HFFc6 (cell line): ENCODE data around the gene C5AR2. TPM values are rescaled to one million over a fixed set of nuclear protein-coding genes. Genes with fewer than 3 reads are reported as not detected.
"Not testable (repeated sequence)": the region's sequence is repeated elsewhere in the genome, so short reads cannot be mapped to it uniquely, and the experiment has no call there.

ENCODE experiments used
- DNase-seq: peaks from one replicate; pipeline ENCODE4 v3.0.0-alpha.2; 2018
- H3K27ac Mint-ChIP-seq: 2 replicates; pipeline ENCODE4 v1.8.0; 2020; ENCODE audit warnings: mild to moderate bottlenecking, mixed read lengths
- H3K27me3 Mint-ChIP-seq: 2 replicates; pipeline ENCODE4 v1.8.0; 2021; ENCODE audit warnings: mild to moderate bottlenecking, moderate library complexity, mixed read lengths; ENCODE audit not compliant: insufficient read depth
- H3K36me3 Mint-ChIP-seq: 2 replicates; pipeline ENCODE4 v1.8.0; 2021; ENCODE audit warnings: low read depth, mixed read lengths
- H3K4me1 Mint-ChIP-seq: 2 replicates; pipeline ENCODE4 v1.8.0; 2020; ENCODE audit warnings: low read depth, mixed read lengths
- H3K4me3 Mint-ChIP-seq: 2 replicates; pipeline ENCODE4 v1.8.0; 2020; ENCODE audit warnings: mild to moderate bottlenecking, moderate library complexity, mixed read lengths
- H3K9me3 Mint-ChIP-seq: 2 replicates; pipeline ENCODE4 v1.8.0; 2020; ENCODE audit warnings: mild to moderate bottlenecking, mixed read lengths
- long read RNA-seq: library from polyadenylated mRNA; unstranded; transcript quantifications from one replicate; pipeline ENCODE4 v2.0.0, GENCODE V29; 2019
- total RNA-seq, 6 experiments: library from RNA; stranded (reverse); fragmentation: NEBNext Ultra II Directional; extraction: Animal tissue kit (Norgen Biotek cat#: 25700); gene quantifications; 2 replicates in 1 of 6; 3 replicates in 5 of 6; pipeline ENCODE4 v1.2.3, GENCODE V29; 2021
- TF ChIP-seq, protein P1 (sequence below): fragments of 200-600 bp; sonication (generic); IDR thresholded peaks from 2 replicates; pipeline ENCODE4 v1.5.0; 2021; ENCODE audit warnings: antibody characterized with exemption, mild to moderate bottlenecking

C5AR2 gene
- under 1 TPM in 4 of 6 experiments, not detected in 2; 0.03 to 0.14 (median 0.05) TPM for total RNA-seq
- long read RNA-seq, result 0 reads

- Mint-ChIP-seq H3K27ac (peak within 1 kb of the TSS; percentile 22; the same call in 1 of the 2 replicates), H3K9me3 (no peaks in the 10 kb centered on the region), H3K36me3 (no peaks in the 10 kb centered on the region), H3K4me3 (peak within 1 kb of the TSS; percentile 24; the same call in 1 of the 2 replicates), H3K4me1 (peaks cover 27% of the 10 kb centered on the region), H3K27me3 (peaks cover 13% of the 10 kb centered on the region)
- DNase-seq, result no peak
- TF ChIP-seq, protein P1, sequence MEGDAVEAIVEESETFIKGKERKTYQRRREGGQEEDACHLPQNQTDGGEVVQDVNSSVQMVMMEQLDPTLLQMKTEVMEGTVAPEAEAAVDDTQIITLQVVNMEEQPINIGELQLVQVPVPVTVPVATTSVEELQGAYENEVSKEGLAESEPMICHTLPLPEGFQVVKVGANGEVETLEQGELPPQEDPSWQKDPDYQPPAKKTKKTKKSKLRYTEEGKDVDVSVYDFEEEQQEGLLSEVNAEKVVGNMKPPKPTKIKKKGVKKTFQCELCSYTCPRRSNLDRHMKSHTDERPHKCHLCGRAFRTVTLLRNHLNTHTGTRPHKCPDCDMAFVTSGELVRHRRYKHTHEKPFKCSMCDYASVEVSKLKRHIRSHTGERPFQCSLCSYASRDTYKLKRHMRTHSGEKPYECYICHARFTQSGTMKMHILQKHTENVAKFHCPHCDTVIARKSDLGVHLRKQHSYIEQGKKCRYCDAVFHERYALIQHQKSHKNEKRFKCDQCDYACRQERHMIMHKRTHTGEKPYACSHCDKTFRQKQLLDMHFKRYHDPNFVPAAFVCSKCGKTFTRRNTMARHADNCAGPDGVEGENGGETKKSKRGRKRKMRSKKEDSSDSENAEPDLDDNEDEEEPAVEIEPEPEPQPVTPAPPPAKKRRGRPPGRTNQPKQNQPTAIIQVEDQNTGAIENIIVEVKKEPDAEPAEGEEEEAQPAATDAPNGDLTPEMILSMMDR, result no peak
These were observed at the start of gene C5AR2 for GRCh38 chr19:47331931-47332547. Gene C5AR2, plus strand, starts transcription at chr19:47332175. Its CDS starts 8,625 bp downstream, at chr19:47340800.

DNA sequence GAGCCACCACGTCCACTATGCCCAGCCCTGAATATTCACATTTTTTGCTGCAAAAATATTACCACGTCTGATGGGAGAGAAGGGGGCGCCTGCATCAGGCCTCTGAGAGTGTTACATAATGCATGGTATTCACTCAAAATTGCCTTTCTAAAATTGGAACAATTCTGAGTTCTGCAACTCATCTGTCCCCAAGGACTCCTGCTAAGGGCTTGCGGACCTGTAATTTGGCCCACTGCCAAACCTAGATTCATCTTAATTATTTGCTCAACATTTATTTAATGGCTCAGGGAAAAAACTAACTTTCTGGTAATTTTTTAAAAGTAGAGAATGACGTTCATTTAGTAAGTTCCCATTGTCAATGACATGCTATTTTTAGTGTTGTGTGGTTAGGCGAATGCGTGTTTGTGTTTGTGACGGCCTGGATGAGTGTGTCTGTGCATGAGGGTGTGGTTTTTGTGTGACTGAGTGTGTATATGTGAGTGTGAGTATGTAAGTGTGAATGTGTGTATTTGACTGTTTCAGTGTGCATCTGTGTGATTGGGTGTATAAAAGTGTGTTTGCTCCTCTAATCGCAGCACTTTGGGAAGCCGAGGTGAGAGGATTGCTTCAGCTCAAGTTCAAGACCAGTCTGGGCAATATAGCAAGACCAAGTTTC is 48.4 kb upstream of the C5AR2 start:
- no peaks in the 10 kb centered on the region; the same call in 1 of the 2 replicates for H3K27me3 Mint-ChIP-seq
- no peak for DNase-seq
- no peaks in the 10 kb centered on the region for H3K9me3 Mint-ChIP-seq
- TF ChIP-seq, protein P1, result no peak
- peaks cover 4% of the 10 kb centered on the region; the same call in 1 of the 2 replicates for H3K36me3 Mint-ChIP-seq
- H3K27ac Mint-ChIP-seq, result no peak overlapping the region
- H3K4me3 Mint-ChIP-seq, result no peak overlapping the region
- peaks cover 5% of the 10 kb centered on the region for H3K4me1 Mint-ChIP-seq

DNA sequence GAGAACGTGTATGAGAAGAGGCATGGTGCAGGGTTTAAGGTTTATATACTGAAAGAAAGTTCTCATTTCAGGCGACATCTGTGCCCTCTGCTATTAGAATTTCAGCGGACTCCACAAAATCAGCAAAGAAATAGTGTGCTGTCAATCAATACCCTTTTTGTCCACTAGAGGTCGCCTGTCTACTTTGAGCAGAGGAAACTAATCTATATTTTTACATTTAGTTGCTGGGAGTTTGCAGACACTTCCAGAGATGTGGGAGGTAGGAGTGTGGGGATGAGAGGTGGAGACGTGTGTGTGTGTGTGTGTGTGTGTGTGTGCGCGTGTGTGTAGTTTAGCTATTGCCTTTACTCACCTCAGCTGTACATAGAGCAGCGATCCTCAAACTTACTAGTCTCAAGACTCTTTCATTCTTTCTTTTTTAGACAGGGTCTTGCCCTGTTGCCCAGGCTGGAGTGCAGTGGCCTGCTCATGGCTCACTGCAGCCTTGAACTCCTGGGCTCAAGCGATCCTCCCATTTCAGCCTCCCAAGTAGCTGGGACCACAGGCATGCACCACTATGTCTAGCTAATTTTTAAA is 47.6 kb upstream of the C5AR2 start:
- no peak overlapping the region for H3K27ac Mint-ChIP-seq
- TF ChIP-seq, protein P1, result peak; percentile 95

GRCh38 chr19:47296036-47296435 is 35.9 kb upstream of the C5AR2 start:
- DNase-seq, result peak; percentile 73
- Mint-ChIP-seq H3K36me3 (no peaks in the 10 kb centered on the region), H3K4me3 (no peak overlapping the region), H3K4me1 (no peaks in the 10 kb centered on the region), H3K27me3 (no peaks in the 10 kb centered on the region), H3K9me3 (no peaks in the 10 kb centered on the region), H3K27ac (no peak overlapping the region)
- TF ChIP-seq, protein P1, result peak; percentile 94

More for the DNA sequence above, 47.6 kb upstream of the C5AR2 start:
- Mint-ChIP-seq H3K27me3 (no peaks in the 10 kb centered on the region; the same call in none of the 2 replicates), H3K4me3 (no peak overlapping the region), H3K4me1 (peaks cover 13% of the 10 kb centered on the region), H3K36me3 (peaks cover 4% of the 10 kb centered on the region; the same call in 1 of the 2 replicates), H3K9me3 (no peaks in the 10 kb centered on the region)
- peak; percentile 60 for DNase-seq

DNA sequence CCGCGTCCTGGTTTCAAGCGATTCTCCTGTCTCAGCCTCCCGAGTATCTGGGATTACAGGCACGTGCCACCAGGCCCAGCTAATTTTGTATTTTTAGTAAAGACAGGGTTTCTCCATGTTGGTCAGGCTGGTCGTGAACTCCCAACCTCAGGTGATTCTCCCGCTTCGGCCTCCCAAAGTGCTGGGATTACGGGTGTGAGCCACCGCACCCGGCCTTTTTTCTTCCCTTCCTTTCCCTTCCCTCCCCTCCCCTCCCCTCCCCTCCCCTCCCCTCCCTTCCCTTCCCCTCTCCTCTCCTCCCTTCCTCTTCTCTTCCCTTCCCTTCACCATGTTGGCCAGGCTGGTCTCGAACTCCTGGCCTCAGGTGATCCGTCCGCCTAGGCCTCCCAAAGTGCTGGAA is 31.1 kb upstream of the C5AR2 start:
- not testable (repeated sequence) for H3K4me1 Mint-ChIP-seq, DNase-seq, H3K36me3 Mint-ChIP-seq, H3K9me3 Mint-ChIP-seq, H3K27me3 Mint-ChIP-seq, H3K4me3 Mint-ChIP-seq, H3K27ac Mint-ChIP-seq

GRCh38 chr19:47302249-47302648 is 29.7 kb upstream of the C5AR2 start:
- Mint-ChIP-seq H3K27me3 (no peaks in the 10 kb centered on the region; the same call in 1 of the 2 replicates), H3K4me1 (peaks cover 18% of the 10 kb centered on the region), H3K4me3 (no peak overlapping the region), H3K36me3 (no peaks in the 10 kb centered on the region), H3K27ac (no peak overlapping the region), H3K9me3 (no peaks in the 10 kb centered on the region)
- no peak for DNase-seq
- TF ChIP-seq, protein P1, result no peak
